Astrocyte of the cerebellum (primary cell): ENCODE results near the gene NUDT8.
"Not testable (repeated sequence)": the region's sequence is repeated elsewhere in the genome, so short reads cannot be mapped to it uniquely, and the experiment has no call there.

Source experiments
- DNase-seq: peaks from one replicate; pipeline ENCODE4 v3.0.0-alpha.2; 2011; ENCODE audit warnings: low read depth
- H3K4me3 ChIP-seq: 2 replicates; pipeline ENCODE4 v1.5.1; 2011; ENCODE audit warnings: mild to moderate bottlenecking, low read depth, low read length, moderate library complexity
- CTCF ChIP-seq: IDR thresholded peaks from 2 replicates; pipeline ENCODE4 v1.5.1; 2012; ENCODE audit warnings: low read length, low read depth, moderate library complexity, mild to moderate bottlenecking; ENCODE audit errors: missing control alignments
- in situ Hi-C: cut with HindIII; loops from 2 replicates; pipeline ENCODE4 v1.10.0; 2017; ENCODE audit warnings: low sequenced_read_pairs

The NUDT8 gene

DNA sequence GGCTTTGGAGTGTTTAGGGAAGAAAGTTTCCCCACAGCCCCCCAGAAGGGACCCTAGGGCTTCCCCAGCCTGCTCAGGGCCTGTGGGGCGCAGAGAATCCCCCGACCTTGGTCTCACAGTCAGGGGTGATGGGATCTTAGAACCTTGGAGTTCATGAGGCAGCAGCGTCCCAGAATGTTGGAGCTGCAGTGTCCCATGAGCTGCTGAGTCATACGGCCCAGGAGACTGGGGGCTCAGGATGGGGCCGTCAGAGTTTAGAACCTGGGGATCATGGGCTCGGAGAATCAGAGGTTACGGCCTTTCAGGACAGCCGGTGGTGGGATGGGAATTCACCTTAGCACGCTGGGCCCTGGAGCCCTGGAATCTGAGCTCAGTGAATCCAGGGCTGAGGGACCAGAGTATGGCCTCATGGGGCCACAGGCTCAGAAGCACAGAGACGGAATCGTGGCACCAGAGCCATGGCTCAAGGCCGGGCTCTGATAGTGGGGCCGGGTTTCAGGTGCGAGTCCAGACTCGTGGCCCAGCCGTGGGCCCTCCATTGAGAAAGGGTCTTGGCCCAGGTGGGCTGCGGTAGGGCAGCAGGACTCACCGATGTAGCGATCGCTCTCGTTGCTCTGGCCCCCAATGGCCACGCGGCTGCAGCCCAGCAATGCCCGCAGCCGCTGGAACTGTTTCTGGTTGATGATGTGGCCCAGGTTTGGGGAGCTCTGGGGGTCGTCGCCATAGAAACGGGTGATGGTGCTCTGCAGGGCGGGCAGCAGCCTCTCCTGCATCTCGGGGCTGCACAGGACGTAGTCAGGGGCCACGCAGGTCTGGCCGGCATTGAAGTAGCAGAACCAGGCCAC is 35.2 kb upstream of the NUDT8 start:
- in situ Hi-C loops, result no loop called here
- no peak overlapping the region for H3K4me3 ChIP-seq
- no peak for DNase-seq
- no peak for TF ChIP-seq CTCF

GRCh38 chr11:67664213-67664585 is 34.5 kb upstream of the NUDT8 start:
- DNase-seq, result no peak
- no peak for TF ChIP-seq CTCF
- no peak overlapping the region for H3K4me3 ChIP-seq
- in situ Hi-C loops, result no loop called here

GRCh38 chr11:67663532-67664212 is 33.9 kb upstream of the NUDT8 start:
- in situ Hi-C loops, result no loop called here
- no peak for DNase-seq
- no peak for TF ChIP-seq CTCF
- H3K4me3 ChIP-seq, result no peak overlapping the region

GRCh38 chr11:67662835-67663531 is 33.2 kb upstream of the NUDT8 start:
- no peak overlapping the region for H3K4me3 ChIP-seq
- in situ Hi-C loops, result no loop called here
- DNase-seq, result no peak
- TF ChIP-seq CTCF, result no peak

- TF ChIP-seq CTCF, result no peak
- no peak for DNase-seq
- in situ Hi-C loops, result no loop called here
- no peak overlapping the region for H3K4me3 ChIP-seq
Observed at GRCh38 chr11:67662142-67662834, 32.6 kb upstream of the NUDT8 start.

GRCh38 chr11:67660752-67661151 is 31.0 kb upstream of the NUDT8 start:
- DNase-seq, H3K4me3 ChIP-seq, in situ Hi-C loops: not testable (repeated sequence)

- DNase-seq, H3K4me3 ChIP-seq, in situ Hi-C loops: not testable (repeated sequence)
Observed at GRCh38 chr11:67659651-67660165, 30.0 kb upstream of the NUDT8 start.
